Glomerular visceral epithelial cell (primary cell): ENCODE measurements around the gene HORMAD2.
A peak's percentile ranks its signal among the peaks of the same experiment; 100 is the strongest.

ENCODE experiments used
- DNase-seq: peaks from one replicate; pipeline ENCODE4 v3.0.0-alpha.2; 2016; ENCODE audit errors: extremely low spot score

The HORMAD2 gene

GRCh38 chr22:30079952-30080533 lies at the start of gene HORMAD2:
Gene HORMAD2 (plus strand): TSS chr22:30080464. CDS start chr22:30093953, 13,489 bp downstream.
- DNase-seq, result no peak

DNA sequence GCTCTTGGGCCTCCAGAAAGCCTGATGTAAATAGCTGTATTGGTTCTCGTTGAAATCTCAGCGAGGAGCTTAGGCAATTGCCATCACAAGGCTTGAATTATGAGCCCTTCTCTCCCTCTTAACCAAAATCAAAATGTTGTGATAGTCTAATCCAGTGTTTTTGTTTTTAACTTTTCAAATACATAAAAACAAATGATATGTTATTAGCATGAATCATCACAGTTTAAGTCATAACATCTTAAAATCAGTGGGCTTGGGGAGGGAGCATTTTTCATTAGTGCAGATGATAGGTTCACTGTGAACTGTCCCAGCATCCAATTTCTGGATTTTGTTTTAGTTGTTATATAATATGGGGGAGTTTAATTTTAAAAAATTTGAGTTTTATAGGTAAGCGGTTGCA lies 48.9 kb upstream of the HORMAD2 start:
- DNase-seq, result no peak

GRCh38 chr22:30031764-30032455 lies 48.4 kb upstream of the HORMAD2 start:
- DNase-seq, result no peak

DNA sequence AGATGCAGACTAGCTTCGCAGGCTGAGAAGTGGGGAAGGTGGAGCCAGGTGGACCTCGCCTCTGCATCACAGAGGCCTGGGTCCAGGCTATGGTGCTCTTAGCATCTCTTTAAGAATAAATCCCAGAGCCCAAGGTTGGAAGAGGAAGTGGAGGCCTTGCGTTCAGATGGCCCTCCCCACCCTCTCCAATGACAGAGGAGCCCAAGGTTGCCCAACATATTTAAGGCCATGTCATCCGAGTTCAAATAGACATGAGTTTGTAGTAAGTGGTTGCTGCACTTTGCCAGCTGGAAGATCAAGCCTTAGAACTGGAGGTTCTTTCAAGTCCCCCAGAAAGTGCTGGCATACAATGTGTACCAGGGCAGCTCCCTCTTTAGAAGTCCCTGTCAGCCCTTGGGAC lies 47.1 kb upstream of the HORMAD2 start:
- no peak for DNase-seq

DNA sequence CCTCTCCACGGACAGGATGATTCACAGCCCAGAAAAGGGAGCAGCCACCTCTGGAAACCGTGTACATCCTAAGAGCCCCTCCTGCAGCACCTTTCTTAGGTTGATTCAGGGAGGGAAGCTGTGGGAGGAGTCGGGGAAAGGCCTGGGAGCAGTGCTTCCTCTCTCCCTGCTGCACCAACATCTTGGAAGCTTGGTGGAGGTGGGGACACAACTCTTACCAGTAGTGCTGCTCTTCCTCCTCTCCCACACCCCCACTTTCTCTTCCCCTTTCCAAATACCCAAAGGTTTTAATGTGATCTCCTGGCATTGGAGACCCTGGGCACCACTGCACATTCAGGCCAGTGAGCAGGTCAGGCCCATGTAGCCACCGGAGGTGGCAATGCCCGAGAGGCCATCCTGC lies 46.4 kb upstream of the HORMAD2 start:
- DNase-seq, result no peak

GRCh38 chr22:30036656-30037055 lies 43.6 kb upstream of the HORMAD2 start:
- DNase-seq, result no peak

DNA sequence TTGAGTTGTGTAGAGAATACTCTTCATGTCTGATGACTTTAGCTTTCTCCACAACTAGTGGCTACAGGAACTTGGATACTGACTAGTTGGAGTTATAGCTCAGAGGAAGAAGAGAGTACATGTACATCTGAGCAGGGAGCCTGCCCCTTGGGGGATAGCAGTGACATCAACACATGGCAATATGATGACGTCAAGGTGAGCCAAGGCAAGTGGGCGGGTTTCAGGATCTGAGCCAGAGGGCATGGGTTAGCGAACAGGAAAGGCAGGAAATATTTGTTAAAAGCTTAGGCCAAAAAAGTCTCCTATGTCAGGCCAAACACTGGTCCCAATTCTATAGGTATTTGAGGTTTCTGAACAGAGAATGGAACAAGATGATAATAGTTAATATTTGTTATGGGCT lies 42.0 kb upstream of the HORMAD2 start:
- DNase-seq, result peak; percentile 54

DNA sequence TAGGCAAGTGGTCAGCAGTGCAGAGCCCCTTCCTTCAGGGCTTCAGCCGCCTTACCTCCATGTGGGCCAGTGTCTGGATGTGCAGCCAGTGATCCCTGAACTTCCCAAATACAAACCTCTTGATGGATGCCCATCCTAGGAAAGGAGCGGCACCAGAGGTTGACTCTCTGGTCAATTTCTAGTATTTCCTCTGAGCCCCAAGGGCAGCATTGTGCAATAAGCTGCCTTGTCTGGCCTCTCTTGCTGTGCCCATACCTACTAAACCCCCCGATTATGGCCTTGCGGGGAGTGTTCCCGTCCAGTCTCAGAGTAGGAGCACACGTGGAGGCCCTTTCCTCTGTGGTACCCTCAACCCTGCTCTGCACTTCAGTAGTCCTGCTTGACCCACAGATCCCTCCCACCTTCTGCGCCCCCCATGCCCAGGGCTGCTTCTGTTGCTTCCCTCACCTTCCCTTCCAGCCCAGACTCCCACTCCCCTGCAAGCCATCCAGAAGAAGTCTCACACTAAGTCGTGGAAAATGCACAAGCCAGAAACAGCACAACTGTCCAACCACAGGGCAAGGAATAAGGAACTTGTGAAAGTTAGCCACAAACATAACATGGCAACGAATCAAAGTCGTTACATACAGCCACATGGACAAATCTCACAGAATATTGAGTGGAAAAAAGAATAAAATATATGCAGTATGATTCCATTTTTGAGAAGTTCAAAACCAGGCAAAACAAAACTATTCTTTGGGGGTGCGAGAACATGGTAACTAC lies 39.6 kb upstream of the HORMAD2 start:
- DNase-seq, result no peak

DNA sequence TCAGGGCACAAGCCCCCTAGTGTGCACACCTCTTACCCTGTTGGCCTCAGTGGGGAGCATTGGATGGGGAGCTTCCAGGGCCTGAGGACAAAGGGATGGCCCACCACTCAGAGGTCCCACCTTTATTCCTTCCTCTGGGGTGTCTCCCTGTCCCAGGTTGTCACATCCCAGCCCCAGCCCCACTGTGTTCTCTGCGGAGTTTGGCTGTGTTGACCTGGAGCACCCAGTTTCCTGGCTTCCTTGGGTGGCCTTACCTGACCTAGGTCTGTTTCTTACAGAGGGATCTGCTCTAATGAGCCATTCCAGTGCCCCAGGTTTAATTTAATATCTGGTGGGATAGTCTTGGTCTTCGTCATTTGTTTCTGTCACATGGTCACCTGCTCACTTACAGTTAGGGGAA lies 38.8 kb upstream of the HORMAD2 start:
- no peak for DNase-seq

DNA sequence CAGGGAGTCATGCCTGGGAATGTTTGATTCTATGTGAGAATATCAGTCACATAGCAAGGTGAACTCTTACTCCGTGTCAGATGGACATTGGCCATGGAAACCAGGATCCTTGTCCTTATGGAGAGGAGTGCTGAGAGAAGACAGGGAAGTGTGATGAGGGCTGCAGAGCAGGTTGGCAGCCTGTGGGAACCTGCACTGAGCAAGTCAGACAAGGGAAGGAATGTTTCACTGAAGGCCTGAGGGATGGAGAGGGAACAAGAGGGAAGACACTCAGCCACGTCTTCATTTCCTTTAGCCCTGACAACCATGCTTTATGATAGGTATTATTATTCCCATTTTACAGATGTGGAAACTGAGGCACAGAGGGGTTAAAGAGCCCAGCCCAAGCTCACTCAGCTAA lies 38.4 kb upstream of the HORMAD2 start:
- DNase-seq, result no peak

- DNase-seq, result no peak
Observed at GRCh38 chr22:30043161-30043560, 37.1 kb upstream of the HORMAD2 start.

GRCh38 chr22:30044369-30044768 lies 35.9 kb upstream of the HORMAD2 start:
- DNase-seq, result peak; percentile 86

- no peak for DNase-seq
Observed at GRCh38 chr22:30044881-30045493, 35.3 kb upstream of the HORMAD2 start.

GRCh38 chr22:30045494-30045887 lies 34.8 kb upstream of the HORMAD2 start:
- no peak for DNase-seq

- DNase-seq, result no peak
Observed at GRCh38 chr22:30045901-30046715, 34.2 kb upstream of the HORMAD2 start.

DNA sequence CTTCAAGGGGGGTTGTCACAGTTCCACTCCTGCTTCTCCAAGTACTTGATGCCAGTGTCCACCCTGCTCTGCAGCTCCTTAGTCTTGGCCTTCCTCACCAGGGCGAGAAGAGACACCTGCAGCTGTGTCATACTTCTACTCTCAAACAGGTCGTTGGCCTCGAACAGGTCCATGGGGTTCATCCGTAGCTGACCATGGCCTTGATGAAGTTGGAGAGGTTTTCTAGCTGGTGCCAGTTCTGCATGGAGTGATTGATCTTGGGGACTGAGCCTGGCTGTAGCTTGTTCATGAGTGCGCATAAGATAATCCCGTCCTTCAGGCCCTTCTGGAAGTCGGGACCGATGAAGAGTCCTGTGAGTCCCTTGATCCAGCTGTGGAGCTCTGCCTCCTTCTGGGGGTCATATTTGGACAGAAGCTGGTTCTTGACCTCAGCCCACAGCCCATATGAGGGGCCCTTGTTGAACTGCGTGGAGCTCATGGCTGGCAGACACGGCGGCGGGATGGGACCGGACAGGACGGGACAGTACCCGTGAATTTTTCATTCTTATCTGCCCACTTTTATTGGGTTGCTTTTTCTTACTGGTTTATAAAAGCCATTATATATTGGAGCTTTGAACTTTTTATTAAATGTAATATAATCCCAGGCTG lies 33.4 kb upstream of the HORMAD2 start:
- no peak for DNase-seq

- no peak for DNase-seq
Observed at GRCh38 chr22:30047364-30047738, 32.9 kb upstream of the HORMAD2 start.

DNA sequence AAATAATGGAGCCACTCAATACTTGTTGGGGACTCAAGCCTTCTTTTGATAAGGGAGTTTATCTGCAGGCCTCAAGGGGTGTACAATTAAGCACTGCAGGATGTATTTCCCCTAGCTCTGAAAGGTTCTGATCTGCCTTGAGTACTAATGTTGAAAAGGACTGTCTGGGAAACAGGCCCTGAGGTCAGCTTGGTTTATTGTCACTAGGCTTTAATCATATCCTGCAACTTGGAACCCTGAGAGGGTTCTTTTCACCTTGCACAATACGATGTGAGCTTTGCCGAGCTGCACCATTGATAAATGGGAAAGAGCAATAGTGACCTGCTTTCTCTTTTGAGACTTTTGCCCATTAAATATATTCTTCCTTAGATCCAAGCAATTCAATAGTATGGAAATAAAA lies 31.6 kb upstream of the HORMAD2 start:
- DNase-seq, result no peak

DNA sequence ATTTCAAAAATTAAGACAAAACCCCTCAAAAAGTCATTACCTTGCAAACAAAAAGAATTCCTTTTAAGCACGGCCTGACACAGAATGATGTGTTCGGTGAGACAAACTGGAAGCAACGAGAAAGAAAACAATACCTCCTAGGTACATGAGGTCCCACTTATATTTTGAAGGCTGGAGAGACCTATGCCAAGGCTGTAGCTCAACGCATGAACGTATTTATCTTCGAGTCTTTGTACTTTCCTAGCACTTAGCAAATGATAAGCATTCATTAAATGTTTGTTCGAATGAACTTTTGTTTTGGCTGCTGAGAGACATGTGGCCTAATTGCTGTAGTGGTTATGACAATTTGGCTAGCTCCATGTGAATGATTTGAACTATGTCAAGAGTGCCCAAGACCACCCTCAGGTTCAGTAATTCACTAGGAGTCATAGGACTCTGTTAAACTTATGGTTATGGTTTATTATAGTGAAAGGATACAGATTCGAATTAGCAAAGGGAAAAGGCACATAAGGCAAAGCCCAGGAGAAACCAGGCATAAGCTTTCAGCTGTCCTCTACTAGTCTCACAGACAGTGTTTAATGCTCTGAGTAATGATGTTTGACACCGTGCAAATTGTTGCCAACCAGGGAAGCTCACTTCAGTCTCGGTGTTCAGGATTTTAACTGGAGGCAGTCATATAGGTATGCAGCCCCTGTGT lies 26.0 kb upstream of the HORMAD2 start:
- no peak for DNase-seq

DNA sequence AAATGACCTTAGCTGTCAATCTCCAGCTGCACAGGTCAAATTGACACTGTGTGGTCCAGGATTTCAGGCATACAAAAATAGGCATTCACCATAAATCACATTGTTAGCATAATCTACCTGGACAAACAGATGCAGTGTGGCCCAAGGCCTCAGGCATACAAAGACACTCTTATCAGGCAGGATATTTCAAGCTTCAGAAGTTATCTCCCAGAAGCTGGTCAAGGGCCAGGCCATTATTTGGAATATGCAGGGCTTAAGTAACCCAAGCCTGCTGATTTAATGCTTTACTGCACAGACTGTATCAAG lies 25.5 kb upstream of the HORMAD2 start:
- no peak for DNase-seq

DNA sequence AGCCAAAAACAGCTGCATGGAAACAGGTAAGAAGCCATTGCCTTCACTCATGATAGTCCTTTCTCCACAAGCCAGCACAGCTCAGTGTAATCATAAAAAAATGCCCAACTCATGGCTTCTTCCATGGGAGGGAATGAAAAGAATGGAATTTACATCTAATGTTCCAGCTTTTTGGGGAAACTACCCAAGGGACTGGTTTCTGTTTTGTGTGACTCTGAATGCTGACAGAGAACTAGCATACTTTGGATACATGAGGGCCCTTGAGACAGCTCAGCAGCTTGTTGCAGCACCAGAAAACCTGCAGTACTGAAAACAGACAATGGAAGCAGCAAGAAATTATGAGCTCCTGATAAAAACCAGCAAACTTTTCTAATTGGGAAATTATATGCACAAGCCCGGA lies 24.2 kb upstream of the HORMAD2 start:
- DNase-seq, result no peak
